Stimulated activated naive B cell treated with anti-CD40 and anti-IgM and Interleukin-4, amounts not matched to agents 10 μg/mL and 1 μg/mL and 100 μg/mL, for 72 hours (primary cell): ENCODE measurements around the gene TSPAN10.

Experiments used
- ATAC-seq, 2 donors: fragments of 150-1000 bp; cut with Tn5 transposase; replicated peaks; 2 replicates each; pipeline ENCODE4 v1.10.0; 2021; ENCODE audit warnings: moderate library complexity in 1 of 2
- DNase-seq: peaks from one replicate; pipeline ENCODE4 v3.0.0; 2021
- H3K27ac Mint-ChIP-seq: one replicate; pipeline ENCODE4 v1.8.0; 2022; ENCODE audit warnings: mild to moderate bottlenecking, mixed read lengths
- H3K27me3 Mint-ChIP-seq, 2 donors: one replicate each; pipeline ENCODE4 v1.8.0; 2022; ENCODE audit warnings: mixed read lengths in 2 of 2
- H3K36me3 Mint-ChIP-seq, 2 donors: one replicate each; pipeline ENCODE4 v1.8.0; 2022; ENCODE audit warnings: mixed read lengths in 2 of 2, mild to moderate bottlenecking in 1 of 2
- H3K4me1 Mint-ChIP-seq, 2 donors: one replicate each; pipeline ENCODE4 v1.8.0; 2022; ENCODE audit warnings: mixed read lengths in 2 of 2, mild to moderate bottlenecking in 1 of 2
- H3K4me3 Mint-ChIP-seq, 2 donors: one replicate each; pipeline ENCODE4 v1.8.0; 2022; ENCODE audit warnings: mild to moderate bottlenecking in 2 of 2, mixed read lengths in 2 of 2, moderate library complexity in 1 of 2
- H3K9me3 Mint-ChIP-seq, 2 donors: one replicate each; pipeline ENCODE4 v1.8.0; 2022; ENCODE audit warnings: mixed read lengths in 2 of 2, mild to moderate bottlenecking in 1 of 2

Gene TSPAN10

DNA sequence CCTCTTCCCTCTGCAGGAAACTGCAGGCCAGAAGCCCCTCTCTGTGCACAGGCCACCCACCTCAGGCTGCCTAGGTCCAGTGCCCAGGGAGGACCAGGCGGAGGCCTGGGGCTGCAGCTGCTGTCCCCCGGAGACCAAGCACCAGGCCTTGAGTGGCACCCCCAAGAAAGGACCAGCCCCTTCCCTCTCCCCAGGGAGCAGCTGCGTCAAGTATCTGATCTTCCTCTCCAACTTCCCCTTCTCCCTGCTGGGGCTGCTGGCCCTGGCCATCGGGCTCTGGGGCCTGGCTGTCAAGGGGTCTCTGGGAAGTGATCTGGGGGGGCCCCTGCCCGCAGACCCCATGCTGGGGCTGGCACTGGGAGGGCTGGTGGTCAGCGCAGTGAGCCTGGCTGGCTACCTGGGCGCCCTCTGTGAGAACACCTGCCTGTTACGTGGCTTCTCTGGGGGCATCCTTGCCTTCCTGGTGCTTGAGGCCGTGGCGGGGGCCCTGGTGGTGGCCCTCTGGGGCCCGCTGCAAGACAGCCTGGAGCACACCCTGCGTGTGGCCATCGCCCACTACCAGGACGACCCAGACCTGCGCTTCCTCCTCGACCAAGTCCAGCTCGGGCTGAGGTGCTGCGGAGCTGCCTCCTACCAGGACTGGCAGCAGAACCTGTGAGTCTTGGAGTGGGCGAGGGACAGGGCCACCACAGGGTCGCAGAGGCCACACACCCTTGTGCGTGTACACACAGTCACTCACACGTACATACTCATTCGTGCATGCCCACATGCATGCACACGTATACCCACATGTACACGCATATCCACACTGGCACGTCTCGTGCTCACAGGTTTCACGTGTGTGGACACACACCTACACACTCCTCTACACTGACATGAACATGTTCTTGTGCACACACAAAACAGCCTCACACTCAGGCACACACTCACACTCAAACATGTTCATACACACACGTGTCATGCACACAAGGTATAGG, 8.3 kb downstream of the TSPAN10 start:
- Mint-ChIP-seq H3K27me3 (peaks cover 17 to 24% of the 10 kb centered on the region in 2 donors), H3K4me3 (no peak overlapping the region), H3K27ac (no peak overlapping the region), H3K4me1 (peaks cover 4 to 6% of the 10 kb centered on the region in 2 donors), H3K36me3 (no peaks in the 10 kb centered on the region), H3K9me3 (no peaks in the 10 kb centered on the region)
- no peak for ATAC-seq
- DNase-seq, result no peak

DNA sequence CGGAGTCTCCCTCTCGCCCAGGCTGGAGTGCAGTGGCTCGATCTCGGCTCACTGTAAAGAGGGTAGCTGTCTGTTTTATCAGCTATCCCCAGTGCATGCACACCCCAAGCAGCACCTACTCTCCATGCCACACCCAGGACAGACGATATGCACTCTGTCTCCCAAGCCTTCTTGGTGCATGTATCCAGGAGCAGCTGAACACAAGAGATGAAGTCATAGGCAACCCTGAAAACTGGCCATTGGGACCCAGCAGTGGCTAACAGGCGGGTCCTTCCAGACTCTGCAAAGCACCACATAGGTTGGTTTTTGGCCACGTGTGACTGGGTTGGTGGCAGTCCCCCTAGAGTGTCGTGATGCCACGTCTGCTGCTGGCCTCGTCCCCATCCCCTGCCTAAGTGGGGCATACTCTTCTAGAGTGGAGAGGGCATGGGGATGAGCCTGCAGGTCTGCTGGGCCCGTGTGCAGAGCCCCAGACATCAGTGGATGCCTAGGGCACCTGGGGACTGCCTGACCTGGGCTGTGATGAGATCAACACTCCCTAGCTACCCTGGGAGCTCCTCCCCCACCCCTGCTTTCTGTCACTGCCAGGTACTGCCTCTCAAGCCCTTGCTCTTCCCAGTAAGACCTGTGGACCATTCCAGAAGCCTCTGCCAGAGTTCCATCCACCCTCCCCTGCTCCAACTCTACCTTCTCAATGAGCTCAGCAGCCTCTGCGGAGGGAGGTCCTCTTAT, 10.0 kb downstream of the TSPAN10 start:
- Mint-ChIP-seq H3K36me3 (peaks cover 3 to 4% of the 10 kb centered on the region in 2 donors), H3K4me3 (no peak overlapping the region), H3K27ac (no peak overlapping the region), H3K27me3 (peaks cover 25 to 36% of the 10 kb centered on the region in 2 donors), H3K4me1 (peaks cover 6 to 7% of the 10 kb centered on the region in 2 donors), H3K9me3 (no peaks in the 10 kb centered on the region)
- no peak for DNase-seq
- ATAC-seq, result no peak

DNA sequence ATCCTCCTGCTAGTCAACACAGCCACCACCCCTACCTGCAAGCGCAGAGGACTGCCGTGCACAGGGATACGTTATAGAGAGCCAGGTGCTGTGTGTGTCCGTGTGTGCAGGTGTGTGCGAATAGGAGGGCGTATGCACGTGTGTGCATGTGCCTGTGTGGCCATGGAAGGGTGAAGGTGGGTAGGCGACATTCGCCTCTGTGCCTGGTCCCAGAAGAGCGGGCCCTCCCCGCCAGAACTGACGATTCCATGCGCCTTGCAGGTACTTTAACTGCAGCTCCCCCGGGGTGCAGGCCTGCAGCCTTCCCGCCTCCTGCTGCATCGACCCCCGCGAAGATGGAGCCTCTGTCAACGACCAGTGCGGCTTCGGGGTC, 10.6 kb downstream of the TSPAN10 start:
- Mint-ChIP-seq H3K27ac (no peak overlapping the region), H3K4me1 (peaks cover 6 to 7% of the 10 kb centered on the region in 2 donors), H3K36me3 (peaks cover 3 to 4% of the 10 kb centered on the region in 2 donors), H3K9me3 (no peaks in the 10 kb centered on the region), H3K4me3 (no peak overlapping the region), H3K27me3 (peaks cover 26 to 37% of the 10 kb centered on the region in 2 donors)
- no peak for DNase-seq
- ATAC-seq, result no peak

DNA sequence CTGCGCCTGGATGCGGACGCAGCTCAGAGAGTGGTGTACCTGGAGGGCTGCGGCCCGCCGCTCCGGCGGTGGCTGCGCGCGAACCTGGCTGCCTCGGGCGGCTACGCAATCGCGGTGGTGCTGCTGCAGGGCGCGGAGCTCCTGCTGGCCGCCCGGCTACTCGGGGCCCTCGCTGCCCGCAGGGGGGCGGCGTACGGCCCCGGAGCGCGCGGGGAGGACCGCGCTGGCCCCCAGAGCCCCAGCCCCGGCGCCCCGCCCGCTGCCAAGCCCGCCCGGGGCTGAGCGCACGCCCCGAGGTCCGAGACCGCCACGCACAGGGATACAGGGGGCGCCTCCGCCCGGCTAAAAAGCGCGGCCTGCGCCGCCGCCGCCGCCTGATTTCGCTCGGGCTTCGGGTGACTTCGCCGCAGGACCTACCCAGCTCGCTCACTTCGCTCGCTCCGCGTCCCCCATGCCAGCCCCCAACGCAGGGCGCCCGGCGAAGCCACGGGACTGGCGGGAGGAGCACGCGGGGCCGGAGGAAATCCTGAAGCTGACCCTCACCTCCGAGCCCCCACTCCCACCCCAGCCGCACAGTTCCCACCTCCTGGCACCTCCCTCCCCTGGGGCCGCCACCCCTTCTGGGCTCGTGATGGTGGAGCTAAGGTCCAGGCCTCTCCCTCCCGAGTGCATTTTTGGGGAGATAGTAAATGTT, 11.2 kb downstream of the TSPAN10 start:
- DNase-seq (no peak), ATAC-seq (no peak)
- Mint-ChIP-seq H3K4me3 (no peak overlapping the region), H3K27me3 (peaks cover 26 to 41% of the 10 kb centered on the region in 2 donors), H3K9me3 (no peaks in the 10 kb centered on the region), H3K4me1 (peaks cover 9 to 10% of the 10 kb centered on the region in 2 donors), H3K27ac (no peak overlapping the region), H3K36me3 (peaks cover 3 to 4% of the 10 kb centered on the region in 2 donors)

- no peak for DNase-seq
- no peak overlapping the region for H3K4me3 Mint-ChIP-seq
Observed at GRCh38 chr17:81648707-81649085, 11.7 kb downstream of the TSPAN10 start.

GRCh38 chr17:81650951-81651350, 14.0 kb downstream of the TSPAN10 start:
- Mint-ChIP-seq H3K27me3 (peaks cover 32 to 53% of the 10 kb centered on the region in 2 donors), H3K4me3 (no peak overlapping the region), H3K27ac (no peak overlapping the region), H3K4me1 (peaks cover 17 to 21% of the 10 kb centered on the region in 2 donors), H3K36me3 (peaks cover 3 to 4% of the 10 kb centered on the region in 2 donors), H3K9me3 (no peaks in the 10 kb centered on the region)
- ATAC-seq (no peak), DNase-seq (no peak)

More at GRCh38 chr17:81648707-81649085, 11.7 kb downstream of the TSPAN10 start:
- Mint-ChIP-seq H3K27ac (no peak overlapping the region), H3K36me3 (peaks cover 3 to 4% of the 10 kb centered on the region in 2 donors), H3K9me3 (no peaks in the 10 kb centered on the region), H3K27me3 (peaks cover 31 to 46% of the 10 kb centered on the region in 2 donors), H3K4me1 (peaks cover 14 to 15% of the 10 kb centered on the region in 2 donors)
- ATAC-seq, result no peak

GRCh38 chr17:81651692-81652091, 14.7 kb downstream of the TSPAN10 start:
- Mint-ChIP-seq H3K4me1 (peaks cover 17 to 21% of the 10 kb centered on the region in 2 donors), H3K36me3 (peaks cover 3 to 4% of the 10 kb centered on the region in 2 donors), H3K27ac (no peak overlapping the region), H3K4me3 (peak overlapping the region in 1 of 2 donors; percentile 60), H3K27me3 (peaks cover 32 to 53% of the 10 kb centered on the region in 2 donors), H3K9me3 (no peaks in the 10 kb centered on the region)
- DNase-seq, result no peak
- no peak for ATAC-seq

GRCh38 chr17:81652906-81653771, 16.1 kb downstream of the TSPAN10 start:
- DNase-seq (no peak), ATAC-seq (peak; percentile 80 to 84)
- peak overlapping the region; percentile 84 for H3K27ac Mint-ChIP-seq
- peaks cover 3 to 4% of the 10 kb centered on the region in 2 donors for H3K36me3 Mint-ChIP-seq
- peaks cover 27 to 45% of the 10 kb centered on the region in 2 donors for H3K27me3 Mint-ChIP-seq
- peaks cover 17 to 21% of the 10 kb centered on the region in 2 donors for H3K4me1 Mint-ChIP-seq
- H3K4me3 Mint-ChIP-seq, result peak overlapping the region; percentile 83 to 90
- no peaks in the 10 kb centered on the region for H3K9me3 Mint-ChIP-seq

GRCh38 chr17:81655378-81656117, 18.6 kb downstream of the TSPAN10 start:
- ATAC-seq, result no peak
- no peak overlapping the region for H3K4me3 Mint-ChIP-seq
- peaks cover 17 to 21% of the 10 kb centered on the region in 2 donors for H3K4me1 Mint-ChIP-seq
- no peaks in the 10 kb centered on the region for H3K9me3 Mint-ChIP-seq
- no peak for DNase-seq
- H3K27ac Mint-ChIP-seq, result no peak overlapping the region
- peaks cover 3 to 4% of the 10 kb centered on the region in 2 donors for H3K36me3 Mint-ChIP-seq
- peaks cover 13 to 26% of the 10 kb centered on the region in 2 donors for H3K27me3 Mint-ChIP-seq

DNA sequence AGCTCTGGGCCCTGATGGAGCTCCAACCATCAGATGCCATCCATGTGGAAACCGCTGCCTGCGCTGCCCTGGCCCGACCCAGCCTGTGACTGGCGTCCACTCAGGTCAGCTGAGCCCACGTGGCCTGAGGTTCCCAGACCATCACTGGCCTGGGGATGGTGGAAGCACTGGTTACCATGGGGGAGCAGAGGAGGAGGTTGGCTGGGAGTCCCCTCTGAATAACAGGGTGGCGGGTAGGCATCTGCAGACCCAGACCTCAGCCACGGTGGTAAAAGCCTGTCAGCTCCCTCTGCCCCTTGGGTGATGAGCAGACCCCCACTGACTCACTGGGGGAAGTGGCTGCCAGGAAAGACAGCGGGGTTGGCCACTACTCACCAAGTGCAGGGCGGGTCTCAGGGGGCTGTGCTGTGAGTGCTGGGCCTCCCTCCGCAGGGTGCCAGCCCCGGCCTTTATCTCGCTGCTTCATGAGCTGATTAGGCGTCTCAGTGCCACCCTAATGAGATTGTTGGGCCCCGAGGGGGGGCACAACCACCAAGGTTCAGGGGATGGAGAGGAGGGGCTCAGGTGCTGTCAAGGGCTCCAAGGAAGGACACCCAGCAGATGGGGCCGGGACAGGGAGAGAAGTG, 19.2 kb downstream of the TSPAN10 start, which contains the start of gene PDE6G:
Gene PDE6G, minus strand, starts transcription at position 425 of the 626 bp plus-strand sequence. CDS start 3,237 bp downstream, outside the sequence.
- Mint-ChIP-seq H3K4me1 (peaks cover 17 to 21% of the 10 kb centered on the region in 2 donors), H3K9me3 (no peaks in the 10 kb centered on the region), H3K36me3 (peaks cover 3 to 4% of the 10 kb centered on the region in 2 donors), H3K27ac (peak within 1 kb of the TSS; percentile 5), H3K27me3 (peaks cover 13 to 23% of the 10 kb centered on the region in 2 donors), H3K4me3 (no peak within 1 kb of the TSS)
- DNase-seq (no peak), ATAC-seq (no peak)

DNA sequence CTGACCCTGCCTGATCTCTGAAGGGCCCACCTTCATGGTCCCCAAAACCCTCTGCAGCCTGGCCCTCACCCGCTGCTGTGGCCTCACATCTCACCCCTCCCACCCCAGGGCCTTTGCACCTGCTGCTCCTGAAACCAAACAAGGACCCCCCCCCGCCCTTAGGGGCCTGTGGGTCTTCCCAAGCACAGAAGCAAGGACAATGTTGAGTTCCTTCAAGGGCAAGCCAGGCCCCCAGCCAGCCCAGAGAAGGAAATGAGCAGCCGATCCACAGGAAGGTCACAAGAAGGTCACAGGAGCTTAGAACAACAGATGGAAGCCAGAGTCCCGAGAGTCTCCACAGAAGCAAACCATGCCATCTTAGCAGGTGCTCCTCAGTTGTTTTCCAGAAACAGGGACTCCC, 19.8 kb downstream of the TSPAN10 start:
- peak overlapping the region; percentile 5 for H3K27ac Mint-ChIP-seq
- no peaks in the 10 kb centered on the region for H3K9me3 Mint-ChIP-seq
- peaks cover 15 to 21% of the 10 kb centered on the region in 2 donors for H3K4me1 Mint-ChIP-seq
- DNase-seq, result no peak
- peaks cover 2% of the 10 kb centered on the region in 2 donors for H3K36me3 Mint-ChIP-seq
- peaks cover 9 to 19% of the 10 kb centered on the region in 2 donors for H3K27me3 Mint-ChIP-seq
- ATAC-seq, result no peak
- no peak overlapping the region for H3K4me3 Mint-ChIP-seq

DNA sequence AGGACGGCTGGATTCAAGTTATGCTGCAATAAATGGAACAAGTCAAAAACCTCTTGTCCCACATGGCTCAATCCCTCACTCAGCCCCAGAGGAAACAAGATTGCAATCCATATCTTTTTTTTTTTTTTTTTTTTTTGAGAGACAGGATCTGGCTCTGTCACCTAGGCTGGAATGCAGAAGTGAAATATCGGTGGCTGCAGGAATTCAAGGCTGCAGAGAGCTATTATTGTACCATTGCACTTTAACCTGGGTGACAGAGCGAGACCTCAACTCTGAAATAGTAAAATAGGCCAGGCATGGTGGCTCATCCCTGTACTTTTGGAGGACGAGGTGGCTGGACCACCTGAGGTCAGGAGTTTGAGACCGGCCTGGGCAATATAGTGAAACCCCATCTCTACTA, 22.0 kb downstream of the TSPAN10 start:
- no peaks in the 10 kb centered on the region for H3K9me3 Mint-ChIP-seq
- no peak overlapping the region for H3K27ac Mint-ChIP-seq
- ATAC-seq, result peak in 1 of 2 donors; percentile 54
- no peak for DNase-seq
- peaks cover 3 to 8% of the 10 kb centered on the region in 2 donors for H3K4me1 Mint-ChIP-seq
- H3K36me3 Mint-ChIP-seq, result peaks cover under 1 to 2% of the 10 kb centered on the region in 2 donors
- no peak overlapping the region for H3K4me3 Mint-ChIP-seq
- peaks cover 0 to 3% of the 10 kb centered on the region in 2 donors for H3K27me3 Mint-ChIP-seq
